Panc1 (cell line): ENCODE data around the gene JAML.
A peak's percentile ranks its signal among the peaks of the same experiment; 100 is the strongest.

Experiments
- POLR2AphosphoS5 ChIP-seq: IDR thresholded peaks from 2 replicates; pipeline ENCODE4 v1.6.1; 2012; ENCODE audit warnings: mild to moderate bottlenecking, low read depth, low read length, moderate library complexity
- SIN3A ChIP-seq: IDR thresholded peaks from 2 replicates; pipeline ENCODE4 v1.6.1; 2012; ENCODE audit warnings: low read depth, mild to moderate bottlenecking, low read length, moderate library complexity, borderline replicate concordance; ENCODE audit not compliant: insufficient read depth
- TCF7L2 ChIP-seq: IDR thresholded peaks from 2 replicates; pipeline ENCODE4 v1.6.1; 2011; ENCODE audit warnings: mild to moderate bottlenecking, low read depth, low read length, inconsistent platforms
- TF ChIP-seq, protein P1 (sequence below): fragments of 450-650 bp; IDR thresholded peaks from 2 replicates; pipeline ENCODE4 v1.5.1; 2017; ENCODE audit warnings: mild to moderate bottlenecking
- TF ChIP-seq, protein P2 (sequence below), 2 experiments: IDR thresholded peaks; 2 replicates each; pipeline ENCODE4 v1.6.1; 2011 to 2012; ENCODE audit warnings: low read depth in 2 of 2, control low read depth in 1 of 2, low read length in 1 of 2, mild to moderate bottlenecking in 1 of 2, moderate library complexity in 1 of 2; ENCODE audit not compliant: insufficient read depth in 1 of 2

DNA sequence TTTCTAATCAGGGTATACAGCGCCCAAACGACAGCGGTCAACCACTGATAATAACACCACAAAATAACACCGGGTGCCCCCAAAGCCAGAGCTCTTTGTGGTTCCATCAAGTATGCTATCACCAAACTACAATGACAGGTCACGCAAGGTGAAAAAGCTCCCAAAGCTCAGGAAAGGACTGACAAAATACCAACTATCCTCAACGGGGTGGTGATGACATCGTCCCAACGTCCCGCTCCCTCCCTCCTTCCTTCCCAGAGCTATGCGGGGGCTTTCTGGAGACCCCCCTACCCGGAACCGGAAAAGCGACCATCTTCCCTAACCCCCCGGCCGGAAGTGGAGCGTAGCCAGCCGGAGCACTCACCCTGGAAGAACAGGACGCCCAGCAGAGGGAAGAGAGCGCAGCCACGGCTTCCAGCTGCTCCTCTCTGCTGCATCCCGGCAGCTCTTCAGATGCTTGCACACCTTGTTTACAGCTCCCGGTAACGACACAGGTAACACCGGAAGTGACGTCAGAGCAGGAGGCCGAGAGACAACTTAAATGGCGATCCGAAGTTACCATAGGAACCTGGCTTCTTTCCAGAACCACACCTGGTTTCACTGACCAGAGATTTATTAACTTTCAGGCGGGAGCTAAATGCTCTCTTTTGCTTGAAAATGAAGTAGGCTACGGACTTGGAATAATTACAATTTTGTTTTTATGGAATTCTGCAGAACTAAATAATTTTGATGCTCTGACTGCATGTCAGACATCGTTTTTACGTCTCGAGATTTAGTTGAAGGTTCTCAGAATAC lies 27.2 kb upstream of the JAML start, which contains the start of gene MPZL3:
- TF ChIP-seq, protein P1, sequence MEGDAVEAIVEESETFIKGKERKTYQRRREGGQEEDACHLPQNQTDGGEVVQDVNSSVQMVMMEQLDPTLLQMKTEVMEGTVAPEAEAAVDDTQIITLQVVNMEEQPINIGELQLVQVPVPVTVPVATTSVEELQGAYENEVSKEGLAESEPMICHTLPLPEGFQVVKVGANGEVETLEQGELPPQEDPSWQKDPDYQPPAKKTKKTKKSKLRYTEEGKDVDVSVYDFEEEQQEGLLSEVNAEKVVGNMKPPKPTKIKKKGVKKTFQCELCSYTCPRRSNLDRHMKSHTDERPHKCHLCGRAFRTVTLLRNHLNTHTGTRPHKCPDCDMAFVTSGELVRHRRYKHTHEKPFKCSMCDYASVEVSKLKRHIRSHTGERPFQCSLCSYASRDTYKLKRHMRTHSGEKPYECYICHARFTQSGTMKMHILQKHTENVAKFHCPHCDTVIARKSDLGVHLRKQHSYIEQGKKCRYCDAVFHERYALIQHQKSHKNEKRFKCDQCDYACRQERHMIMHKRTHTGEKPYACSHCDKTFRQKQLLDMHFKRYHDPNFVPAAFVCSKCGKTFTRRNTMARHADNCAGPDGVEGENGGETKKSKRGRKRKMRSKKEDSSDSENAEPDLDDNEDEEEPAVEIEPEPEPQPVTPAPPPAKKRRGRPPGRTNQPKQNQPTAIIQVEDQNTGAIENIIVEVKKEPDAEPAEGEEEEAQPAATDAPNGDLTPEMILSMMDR = no peak
- TF ChIP-seq, protein P2, sequence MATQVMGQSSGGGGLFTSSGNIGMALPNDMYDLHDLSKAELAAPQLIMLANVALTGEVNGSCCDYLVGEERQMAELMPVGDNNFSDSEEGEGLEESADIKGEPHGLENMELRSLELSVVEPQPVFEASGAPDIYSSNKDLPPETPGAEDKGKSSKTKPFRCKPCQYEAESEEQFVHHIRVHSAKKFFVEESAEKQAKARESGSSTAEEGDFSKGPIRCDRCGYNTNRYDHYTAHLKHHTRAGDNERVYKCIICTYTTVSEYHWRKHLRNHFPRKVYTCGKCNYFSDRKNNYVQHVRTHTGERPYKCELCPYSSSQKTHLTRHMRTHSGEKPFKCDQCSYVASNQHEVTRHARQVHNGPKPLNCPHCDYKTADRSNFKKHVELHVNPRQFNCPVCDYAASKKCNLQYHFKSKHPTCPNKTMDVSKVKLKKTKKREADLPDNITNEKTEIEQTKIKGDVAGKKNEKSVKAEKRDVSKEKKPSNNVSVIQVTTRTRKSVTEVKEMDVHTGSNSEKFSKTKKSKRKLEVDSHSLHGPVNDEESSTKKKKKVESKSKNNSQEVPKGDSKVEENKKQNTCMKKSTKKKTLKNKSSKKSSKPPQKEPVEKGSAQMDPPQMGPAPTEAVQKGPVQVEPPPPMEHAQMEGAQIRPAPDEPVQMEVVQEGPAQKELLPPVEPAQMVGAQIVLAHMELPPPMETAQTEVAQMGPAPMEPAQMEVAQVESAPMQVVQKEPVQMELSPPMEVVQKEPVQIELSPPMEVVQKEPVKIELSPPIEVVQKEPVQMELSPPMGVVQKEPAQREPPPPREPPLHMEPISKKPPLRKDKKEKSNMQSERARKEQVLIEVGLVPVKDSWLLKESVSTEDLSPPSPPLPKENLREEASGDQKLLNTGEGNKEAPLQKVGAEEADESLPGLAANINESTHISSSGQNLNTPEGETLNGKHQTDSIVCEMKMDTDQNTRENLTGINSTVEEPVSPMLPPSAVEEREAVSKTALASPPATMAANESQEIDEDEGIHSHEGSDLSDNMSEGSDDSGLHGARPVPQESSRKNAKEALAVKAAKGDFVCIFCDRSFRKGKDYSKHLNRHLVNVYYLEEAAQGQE (IDR thresholded peaks at IDR 0.05; ENCODE audit: insufficient read depth in 1 of 2, low read depth in 2 of 2, low read length in 1 of 2) = no peak
- TF ChIP-seq POLR2AphosphoS5 (0 out of 2 replicates have a peak, but pooled peaks have one; percentile 25), SIN3A (no peak), TCF7L2 (peak; percentile 48; the same call in 1 of the 2 replicates)
